ENCODE measurements around the gene NDUFS4.
"Not testable (repeated sequence)": the region's sequence is repeated elsewhere in the genome, so short reads cannot be mapped to it uniquely, and the experiment has no call there.

NDUFS4 gene

DNA sequence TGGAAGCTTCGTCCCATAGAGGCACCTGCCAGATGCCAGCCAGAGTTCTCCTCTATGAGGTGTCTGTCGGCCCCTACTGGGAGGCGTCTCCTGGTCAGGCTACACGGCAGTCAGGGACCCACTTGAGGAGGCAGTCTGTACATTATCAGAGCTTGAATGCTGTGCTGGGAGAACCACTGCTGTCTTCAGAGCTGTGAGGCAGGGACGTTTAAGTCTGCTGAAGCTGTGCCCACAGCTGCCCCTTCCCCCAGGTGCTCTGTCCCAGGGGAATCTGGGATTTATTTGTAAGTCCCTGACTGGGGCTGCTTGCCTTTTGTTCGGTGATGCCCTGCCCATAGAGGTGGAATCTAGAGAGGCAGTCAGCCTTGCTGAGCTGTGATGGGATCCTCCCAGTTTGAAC lies 70.8 kb downstream of the NDUFS4 start:
- Histone ChIP-seq H3K27me3 (no peaks in the 10 kb centered on the region), H3K9me3 (peaks cover 24% of the 10 kb centered on the region), H3K36me3 (peaks cover 14% of the 10 kb centered on the region), H3K9ac (no peak overlapping the region), H3K27ac (no peak overlapping the region), H3K4me1 (no peaks in the 10 kb centered on the region), H3K4me3 (no peak overlapping the region), H3K4me2 (no peak overlapping the region), H4K20me1 (no peaks in the 10 kb centered on the region)
- TF ChIP-seq Cebpa-rat (IDR thresholded peaks at IDR 0.05), result no peak

DNA sequence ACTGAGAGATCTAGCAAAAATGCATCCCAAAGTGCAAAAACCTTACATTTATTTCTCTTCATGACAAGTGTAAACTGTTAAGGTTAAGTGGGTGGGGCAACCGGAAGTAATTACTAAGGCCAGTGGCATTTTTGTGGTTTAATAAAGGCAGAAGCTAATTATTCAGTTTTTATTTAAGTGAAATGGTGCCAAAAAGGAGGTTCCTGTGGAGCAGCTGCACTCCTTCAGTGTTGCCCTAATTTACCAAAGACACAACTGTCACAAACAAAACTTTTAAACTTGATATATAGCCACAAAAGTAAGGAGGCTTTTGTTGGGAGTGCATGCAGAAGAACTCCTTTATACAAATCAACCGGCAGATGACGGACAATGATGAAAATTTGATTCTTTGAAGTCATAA lies 81.6 kb downstream of the NDUFS4 start:
- no peak for TF ChIP-seq Cebpa-rat (IDR thresholded peaks at IDR 0.05)
- Histone ChIP-seq H3K36me3 (peaks cover 9% of the 10 kb centered on the region; the same call in 1 of the 2 replicates), H3K4me1 (no peaks in the 10 kb centered on the region), H3K4me3 (no peak overlapping the region), H4K20me1 (no peaks in the 10 kb centered on the region), H3K27me3 (no peaks in the 10 kb centered on the region), H3K27ac (no peak overlapping the region), H3K9ac (no peak overlapping the region), H3K9me3 (no peaks in the 10 kb centered on the region), H3K4me2 (no peak overlapping the region)

DNA sequence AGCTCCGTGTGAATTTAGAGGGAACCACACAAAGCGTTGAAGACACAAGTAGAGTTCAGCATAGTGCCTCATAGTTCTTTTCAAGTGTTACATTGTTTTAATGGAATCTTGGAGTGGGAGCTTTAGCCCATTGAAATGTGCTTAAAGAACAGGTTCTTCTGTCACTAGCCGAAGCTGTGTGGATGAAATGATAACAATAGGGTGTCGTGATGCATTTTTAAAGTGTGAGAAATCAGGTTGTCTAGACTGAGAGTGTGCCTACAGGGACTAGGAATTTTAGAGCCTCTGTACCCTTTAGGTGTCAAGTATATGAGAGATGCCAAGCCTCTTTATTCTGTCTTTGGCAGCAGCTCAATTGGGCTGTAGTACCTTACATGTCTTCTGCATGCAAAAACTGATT lies 83.0 kb downstream of the NDUFS4 start:
- Histone ChIP-seq H3K4me1 (no peaks in the 10 kb centered on the region), H3K9ac (no peak overlapping the region), H3K27me3 (no peaks in the 10 kb centered on the region), H3K36me3 (peaks cover 9% of the 10 kb centered on the region; the same call in 1 of the 2 replicates), H3K4me2 (no peak overlapping the region), H3K4me3 (no peak overlapping the region), H4K20me1 (no peaks in the 10 kb centered on the region), H3K9me3 (no peaks in the 10 kb centered on the region), H3K27ac (no peak overlapping the region)
- TF ChIP-seq Cebpa-rat (IDR thresholded peaks at IDR 0.05), result no peak

DNA sequence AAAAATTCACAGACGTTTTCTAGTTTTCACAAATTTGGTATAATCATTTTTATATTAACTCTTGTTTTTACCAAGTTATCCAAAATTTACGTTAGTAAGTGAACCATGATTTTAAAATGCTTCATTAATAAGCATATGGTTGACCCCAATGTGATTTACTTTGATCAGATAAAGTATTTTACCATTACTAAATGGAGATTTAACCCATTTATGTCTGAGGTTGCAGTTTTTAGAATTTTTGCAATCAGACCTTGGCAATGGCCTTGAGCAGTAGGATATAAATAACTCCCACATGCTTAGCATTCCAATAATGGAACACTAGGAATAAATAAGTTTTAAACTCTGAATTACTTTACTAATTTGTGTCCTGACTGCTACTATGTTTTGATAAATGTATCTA lies 84.6 kb downstream of the NDUFS4 start:
- Histone ChIP-seq H4K20me1 (no peaks in the 10 kb centered on the region), H3K4me1 (no peaks in the 10 kb centered on the region), H3K36me3 (peaks cover 11% of the 10 kb centered on the region; the same call in 1 of the 2 replicates), H3K4me2 (no peak overlapping the region), H3K27ac (no peak overlapping the region), H3K27me3 (no peaks in the 10 kb centered on the region), H3K9ac (no peak overlapping the region), H3K4me3 (no peak overlapping the region), H3K9me3 (peaks cover 4% of the 10 kb centered on the region; the same call in 1 of the 2 replicates)
- no peak for TF ChIP-seq Cebpa-rat (IDR thresholded peaks at IDR 0.05)

GRCh38 chr5:53649352-53649751 lies 88.9 kb downstream of the NDUFS4 start:
- Histone ChIP-seq H3K4me1 (no peaks in the 10 kb centered on the region), H3K9me3 (peaks cover 4% of the 10 kb centered on the region; the same call in 1 of the 2 replicates), H3K4me2 (no peak overlapping the region), H3K36me3 (0 out of 2 replicates have a peak, but pooled peaks cover 5% of the 10 kb centered on the region), H3K27ac (no peak overlapping the region), H3K4me3 (no peak overlapping the region), H3K27me3 (no peaks in the 10 kb centered on the region), H4K20me1 (no peaks in the 10 kb centered on the region), H3K9ac (no peak overlapping the region)
- no peak for TF ChIP-seq Cebpa-rat (IDR thresholded peaks at IDR 0.05)

DNA sequence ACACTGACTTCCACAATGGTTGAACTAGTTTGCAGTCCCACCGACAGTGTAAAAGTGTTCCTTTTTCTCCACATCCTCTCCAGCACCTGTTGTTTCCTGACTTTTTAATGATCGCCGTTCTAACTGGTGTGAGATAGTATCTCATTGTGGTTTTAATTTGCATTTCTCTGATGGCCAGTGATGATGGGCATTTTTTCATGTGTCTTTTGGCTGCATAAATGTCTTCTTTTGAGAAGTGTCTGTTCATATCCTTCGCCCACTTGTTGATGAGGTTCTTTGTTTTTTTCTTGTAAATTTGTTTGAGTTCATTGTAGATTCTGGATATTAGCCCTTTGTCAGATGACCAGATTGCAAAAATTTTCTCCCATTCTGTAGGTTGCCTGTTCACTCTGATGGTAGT lies 100.1 kb downstream of the NDUFS4 start:
- not testable (repeated sequence) for H3K36me3 ChIP-seq, H3K27ac ChIP-seq, H3K4me1 ChIP-seq, H3K9me3 ChIP-seq, H4K20me1 ChIP-seq, H3K9ac ChIP-seq, H3K4me3 ChIP-seq, H3K27me3 ChIP-seq, H3K4me2 ChIP-seq

- not testable (repeated sequence) for H3K27me3 ChIP-seq, H3K4me2 ChIP-seq, H4K20me1 ChIP-seq, H3K4me1 ChIP-seq, H3K4me3 ChIP-seq, H3K27ac ChIP-seq, H3K36me3 ChIP-seq, H3K9ac ChIP-seq, H3K9me3 ChIP-seq
Measured at GRCh38 chr5:53665313-53665712, 104.9 kb downstream of the NDUFS4 start.

- Histone ChIP-seq H3K27ac (no peak overlapping the region), H3K27me3 (no peaks in the 10 kb centered on the region), H3K4me3 (no peak overlapping the region), H3K36me3 (no peaks in the 10 kb centered on the region), H3K9me3 (peaks cover 4% of the 10 kb centered on the region; the same call in 1 of the 2 replicates), H3K9ac (no peak overlapping the region), H4K20me1 (no peaks in the 10 kb centered on the region), H3K4me2 (no peak overlapping the region), H3K4me1 (no peaks in the 10 kb centered on the region)
- TF ChIP-seq Cebpa-rat (IDR thresholded peaks at IDR 0.05), result no peak
Measured at GRCh38 chr5:53667621-53668020, 107.2 kb downstream of the NDUFS4 start.

DNA sequence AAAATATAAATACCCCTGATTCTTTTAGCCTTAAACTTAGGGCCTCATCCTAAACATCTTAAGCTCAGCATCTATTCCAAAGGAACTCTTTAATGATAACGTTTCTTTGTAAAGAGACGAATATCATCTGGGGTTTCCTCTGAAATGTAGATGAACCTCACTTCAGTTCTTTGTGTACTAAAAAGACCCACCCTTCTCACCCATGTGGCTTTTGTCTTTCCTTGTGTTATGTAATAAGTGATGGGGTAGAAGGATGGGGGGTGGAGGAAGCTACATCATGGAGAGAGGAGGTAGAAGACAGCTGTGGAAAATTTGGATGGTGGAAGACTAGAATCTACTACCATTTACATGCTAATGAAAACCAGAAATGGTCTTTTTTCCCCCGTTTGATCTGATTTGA lies 111.0 kb downstream of the NDUFS4 start:
- no peaks in the 10 kb centered on the region for H4K20me1 ChIP-seq
- H3K27ac ChIP-seq, result no peak overlapping the region
- no peak overlapping the region for H3K9ac ChIP-seq
- TF ChIP-seq Cebpa-rat (IDR thresholded peaks at IDR 0.05), result no peak
- H3K36me3 ChIP-seq, result no peaks in the 10 kb centered on the region
- no peaks in the 10 kb centered on the region for H3K27me3 ChIP-seq
- H3K4me3 ChIP-seq, result no peak overlapping the region
- no peak overlapping the region for H3K4me2 ChIP-seq
- H3K4me1 ChIP-seq, result no peaks in the 10 kb centered on the region
- H3K9me3 ChIP-seq, result no peaks in the 10 kb centered on the region; the same call in 1 of the 2 replicates

DNA sequence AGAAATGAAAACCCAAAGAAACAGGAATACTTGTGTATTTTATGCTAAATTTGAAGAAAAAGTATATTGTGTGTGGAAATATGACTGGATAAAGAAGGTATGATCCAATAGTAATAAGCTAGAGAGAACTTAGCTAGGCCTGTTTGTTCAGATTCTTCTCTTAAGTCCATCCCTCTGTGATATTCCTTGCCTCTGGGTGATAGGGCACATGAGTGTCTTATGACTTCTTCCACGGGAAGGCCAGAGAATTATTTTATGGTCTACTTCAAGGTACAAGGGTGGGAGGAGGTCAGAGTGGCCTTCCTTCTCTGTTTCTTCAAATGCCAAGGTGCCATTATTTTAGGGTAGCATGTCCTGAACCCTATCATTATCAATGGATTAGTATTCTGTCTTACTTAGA lies 113.7 kb downstream of the NDUFS4 start:
- Histone ChIP-seq H4K20me1 (no peaks in the 10 kb centered on the region), H3K4me2 (no peak overlapping the region), H3K27me3 (no peaks in the 10 kb centered on the region), H3K4me3 (no peak overlapping the region), H3K9me3 (no peaks in the 10 kb centered on the region), H3K4me1 (no peaks in the 10 kb centered on the region), H3K9ac (no peak overlapping the region), H3K27ac (no peak overlapping the region), H3K36me3 (no peaks in the 10 kb centered on the region)
- no peak for TF ChIP-seq Cebpa-rat (IDR thresholded peaks at IDR 0.05)

DNA sequence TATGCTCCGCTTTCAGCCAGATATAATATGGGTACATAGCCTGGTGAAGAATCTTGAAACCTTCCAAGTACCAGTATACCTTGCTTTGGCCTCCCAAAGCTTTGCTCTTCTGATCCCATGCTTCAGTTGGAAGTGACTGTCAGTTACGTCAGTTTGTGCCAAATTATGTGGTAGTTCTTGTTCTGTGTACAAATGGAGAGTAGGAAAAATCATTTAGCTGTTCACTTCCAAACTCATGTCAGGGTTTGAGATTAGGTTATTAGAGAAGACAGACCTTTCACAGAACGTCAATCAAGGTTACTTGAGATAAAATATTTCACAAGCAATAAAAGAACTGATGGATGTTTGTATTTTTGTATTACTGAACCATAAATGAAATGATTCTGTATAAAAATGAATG lies 117.2 kb downstream of the NDUFS4 start:
- Histone ChIP-seq H3K4me1 (no peaks in the 10 kb centered on the region), H3K27me3 (no peaks in the 10 kb centered on the region), H3K4me3 (no peak overlapping the region), H3K36me3 (no peaks in the 10 kb centered on the region), H3K27ac (no peak overlapping the region), H4K20me1 (no peaks in the 10 kb centered on the region), H3K9ac (no peak overlapping the region), H3K4me2 (no peak overlapping the region), H3K9me3 (no peaks in the 10 kb centered on the region)
- TF ChIP-seq Cebpa-rat (IDR thresholded peaks at IDR 0.05), result no peak

Data from BLaER1 (cell line).